ENCODE results near the gene ZYG11A. TPM values are rescaled to one million over a fixed set of nuclear protein-coding genes. Genes with fewer than 3 reads are reported as not detected.

The ZYG11A gene
- total and polyA plus RNA-seq, 4 donors = 0.38 to 1.8 (median 0.76) TPM

DNA sequence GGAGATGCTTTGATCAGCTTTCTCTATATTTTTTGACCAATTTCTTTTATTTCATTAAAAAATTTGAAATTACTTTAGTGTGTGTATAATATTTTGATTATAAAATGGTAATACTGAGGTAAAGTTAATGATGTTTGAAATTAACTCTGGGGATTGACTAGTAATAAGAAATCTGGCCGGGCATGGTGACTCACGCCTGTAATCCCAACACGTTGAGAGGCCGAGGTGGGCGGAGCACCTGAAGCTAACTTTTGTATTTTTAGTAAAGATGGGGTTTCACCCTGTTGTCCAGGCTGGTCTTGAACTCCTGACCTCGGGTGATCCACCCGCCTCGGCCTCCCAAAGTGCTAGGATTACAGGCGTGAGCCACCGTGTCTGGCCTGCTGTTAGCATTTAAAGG is 102.0 kb downstream of the ZYG11A start:
- TF ChIP-seq YY1 (IDR thresholded peaks at IDR 0.05) (no peak), SP1 (IDR thresholded peaks at IDR 0.05) (no peak), JUND (IDR thresholded peaks at IDR 0.05) (no peak)
- TF ChIP-seq, protein P1, sequence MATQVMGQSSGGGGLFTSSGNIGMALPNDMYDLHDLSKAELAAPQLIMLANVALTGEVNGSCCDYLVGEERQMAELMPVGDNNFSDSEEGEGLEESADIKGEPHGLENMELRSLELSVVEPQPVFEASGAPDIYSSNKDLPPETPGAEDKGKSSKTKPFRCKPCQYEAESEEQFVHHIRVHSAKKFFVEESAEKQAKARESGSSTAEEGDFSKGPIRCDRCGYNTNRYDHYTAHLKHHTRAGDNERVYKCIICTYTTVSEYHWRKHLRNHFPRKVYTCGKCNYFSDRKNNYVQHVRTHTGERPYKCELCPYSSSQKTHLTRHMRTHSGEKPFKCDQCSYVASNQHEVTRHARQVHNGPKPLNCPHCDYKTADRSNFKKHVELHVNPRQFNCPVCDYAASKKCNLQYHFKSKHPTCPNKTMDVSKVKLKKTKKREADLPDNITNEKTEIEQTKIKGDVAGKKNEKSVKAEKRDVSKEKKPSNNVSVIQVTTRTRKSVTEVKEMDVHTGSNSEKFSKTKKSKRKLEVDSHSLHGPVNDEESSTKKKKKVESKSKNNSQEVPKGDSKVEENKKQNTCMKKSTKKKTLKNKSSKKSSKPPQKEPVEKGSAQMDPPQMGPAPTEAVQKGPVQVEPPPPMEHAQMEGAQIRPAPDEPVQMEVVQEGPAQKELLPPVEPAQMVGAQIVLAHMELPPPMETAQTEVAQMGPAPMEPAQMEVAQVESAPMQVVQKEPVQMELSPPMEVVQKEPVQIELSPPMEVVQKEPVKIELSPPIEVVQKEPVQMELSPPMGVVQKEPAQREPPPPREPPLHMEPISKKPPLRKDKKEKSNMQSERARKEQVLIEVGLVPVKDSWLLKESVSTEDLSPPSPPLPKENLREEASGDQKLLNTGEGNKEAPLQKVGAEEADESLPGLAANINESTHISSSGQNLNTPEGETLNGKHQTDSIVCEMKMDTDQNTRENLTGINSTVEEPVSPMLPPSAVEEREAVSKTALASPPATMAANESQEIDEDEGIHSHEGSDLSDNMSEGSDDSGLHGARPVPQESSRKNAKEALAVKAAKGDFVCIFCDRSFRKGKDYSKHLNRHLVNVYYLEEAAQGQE (IDR thresholded peaks at IDR 0.05) = no peak
- Histone ChIP-seq H3K4me3 (ENCODE audit: low read depth in 1 of 3, low read length in 3 of 3) (no peak overlapping the region), H3K4me1 (ENCODE audit: control insufficient read depth in 4 of 4, insufficient read depth in 4 of 4, low read length in 3 of 4) (peaks cover 0 to 6% (median 2%) of the 10 kb centered on the region in 4 donors), H3K27me3 (ENCODE audit: control insufficient read depth in 4 of 4, insufficient read depth in 4 of 4, low read length in 3 of 4) (no peaks in the 10 kb centered on the region), H3K36me3 (ENCODE audit: control insufficient read depth in 4 of 4, insufficient read depth in 3 of 4, low read depth in 1 of 4, low read length in 3 of 4) (peaks cover 7 to 25% (median 22%) of the 10 kb centered on the region in 4 donors), H3K9me3 (ENCODE audit: control insufficient read depth in 4 of 4, low read length in 3 of 4) (no peaks in the 10 kb centered on the region), H3K9ac (ENCODE audit: low read depth in 1 of 2, low read length in 2 of 2) (no peak overlapping the region), H3K27ac (ENCODE audit: low read depth in 1 of 2, low read length in 2 of 2) (no peak overlapping the region)
- 86% methylated on average over 10 of the region's 10 CpGs for WGBS
- DNase-seq (ENCODE audit: low spot score) = no peak

Small RNA genes lying within 50 kb of the gene (small RNA-seq; reads per million reads assigned to genes)
- gene AC099677.1 = not detected
- not detected for gene AC099677.2
- not detected for gene MIR1273F
- not detected for gene MIR1273G
- gene MIR5095 = not detected
- gene RNU6-969P = not detected

Other genes starting within 250 kb of the ZYG11A start
- 10 to 100 TPM in 1 of 2 donors, 1 to 10 TPM in 1; 4.7 to 33.0 TPM for gene GPX7, start 240.4 kb upstream of the ZYG11A start, total RNA-seq
- 1 to 10 TPM; 3.9 to 7.0 TPM for gene GPX7, start 240.4 kb upstream of the ZYG11A start, polyA plus RNA-seq
- under 1 TPM; 0.14 to 0.33 TPM for gene SHISAL2A, start 209.6 kb upstream of the ZYG11A start, total RNA-seq
- under 1 TPM in 1 of 2 donors, not detected in 1; 0.22 TPM for gene SHISAL2A, start 209.6 kb upstream of the ZYG11A start, polyA plus RNA-seq
- gene COA7, start 144.4 kb upstream of the ZYG11A start, total RNA-seq = 10 to 100 TPM in 1 of 2 donors, 1 to 10 TPM in 1; 6.3 to 14.1 TPM
- 10 to 100 TPM in 1 of 2 donors, 1 to 10 TPM in 1; 4.7 to 11.2 TPM for gene COA7, start 144.4 kb upstream of the ZYG11A start, polyA plus RNA-seq
- 100 to 1,000 TPM in 1 of 2 donors, 10 to 100 TPM in 1; 18.9 to 111 TPM for gene ZYG11B, start 116.3 kb upstream of the ZYG11A start, total RNA-seq
- gene ZYG11B, start 116.3 kb upstream of the ZYG11A start, polyA plus RNA-seq = 10 to 100 TPM in 1 of 2 donors, 1 to 10 TPM in 1; 6.1 to 12.2 TPM
- gene ECHDC2, start 79.0 kb downstream of the ZYG11A start, total RNA-seq = 100 to 1,000 TPM in 1 of 2 donors, 10 to 100 TPM in 1; 37.8 to 591 TPM
- gene ECHDC2, start 79.0 kb downstream of the ZYG11A start, polyA plus RNA-seq = 100 to 1,000 TPM; 269 to 302 TPM
- gene SCP2, start 84.5 kb downstream of the ZYG11A start, total RNA-seq = 100 to 1,000 TPM; 122 to 811 TPM
- gene SCP2, start 84.5 kb downstream of the ZYG11A start, polyA plus RNA-seq = 100 to 1,000 TPM; 330 to 727 TPM
- gene PODN, start 219.5 kb downstream of the ZYG11A start, total RNA-seq = 10 to 100 TPM in 1 of 2 donors, 1 to 10 TPM in 1; 1.9 to 10.8 TPM
- 1 to 10 TPM; 3.0 to 9.6 TPM for gene PODN, start 219.5 kb downstream of the ZYG11A start, polyA plus RNA-seq

All from liver (tissue), 10 donors.